ENCODE results near the gene ITCH.

- TF ChIP-seq, protein P1, sequence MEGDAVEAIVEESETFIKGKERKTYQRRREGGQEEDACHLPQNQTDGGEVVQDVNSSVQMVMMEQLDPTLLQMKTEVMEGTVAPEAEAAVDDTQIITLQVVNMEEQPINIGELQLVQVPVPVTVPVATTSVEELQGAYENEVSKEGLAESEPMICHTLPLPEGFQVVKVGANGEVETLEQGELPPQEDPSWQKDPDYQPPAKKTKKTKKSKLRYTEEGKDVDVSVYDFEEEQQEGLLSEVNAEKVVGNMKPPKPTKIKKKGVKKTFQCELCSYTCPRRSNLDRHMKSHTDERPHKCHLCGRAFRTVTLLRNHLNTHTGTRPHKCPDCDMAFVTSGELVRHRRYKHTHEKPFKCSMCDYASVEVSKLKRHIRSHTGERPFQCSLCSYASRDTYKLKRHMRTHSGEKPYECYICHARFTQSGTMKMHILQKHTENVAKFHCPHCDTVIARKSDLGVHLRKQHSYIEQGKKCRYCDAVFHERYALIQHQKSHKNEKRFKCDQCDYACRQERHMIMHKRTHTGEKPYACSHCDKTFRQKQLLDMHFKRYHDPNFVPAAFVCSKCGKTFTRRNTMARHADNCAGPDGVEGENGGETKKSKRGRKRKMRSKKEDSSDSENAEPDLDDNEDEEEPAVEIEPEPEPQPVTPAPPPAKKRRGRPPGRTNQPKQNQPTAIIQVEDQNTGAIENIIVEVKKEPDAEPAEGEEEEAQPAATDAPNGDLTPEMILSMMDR (IDR thresholded peaks at IDR 0.05) = no peak
- TF ChIP-seq POLR2A (IDR thresholded peaks at IDR 0.05) (no peak), EP300 (IDR thresholded peaks at IDR 0.05) (no peak), POLR2AphosphoS5 (IDR thresholded peaks at IDR 0.05) (no peak)
These were observed 181.2 kb downstream of the ITCH start for GRCh38 chr20:34544109-34544796.
